HG02870 (cell line): ENCODE data around the gene APP.
"Not testable (repeated sequence)": the region's sequence is repeated elsewhere in the genome, so short reads cannot be mapped to it uniquely, and the experiment has no call there.

Source experiments
- ATAC-seq: cut with Tn5 transposase; IDR thresholded peaks from one replicate; pipeline ENCODE4 v1.9.1; 2021; ENCODE audit warnings: mild to moderate bottlenecking, moderate library complexity; ENCODE audit not compliant: unreplicated experiment

Gene APP

GRCh38 chr21:26036916-26037315 is 133.7 kb downstream of the APP start:
- ATAC-seq: no peak

GRCh38 chr21:26032263-26032662 is 138.3 kb downstream of the APP start:
- ATAC-seq: no peak

- no peak for ATAC-seq
These were observed 142.4 kb downstream of the APP start for GRCh38 chr21:26028183-26028582.

- ATAC-seq: no peak
These were observed 142.9 kb downstream of the APP start for GRCh38 chr21:26027696-26028095.

- no peak for ATAC-seq
These were observed 144.7 kb downstream of the APP start for GRCh38 chr21:26025536-26026512.

GRCh38 chr21:26023406-26023805 is 147.2 kb downstream of the APP start:
- ATAC-seq: not testable (repeated sequence)

- ATAC-seq: not testable (repeated sequence)
These were observed 147.8 kb downstream of the APP start for GRCh38 chr21:26022598-26023337.

- no peak for ATAC-seq
These were observed 150.1 kb downstream of the APP start for GRCh38 chr21:26020510-26020909.

- ATAC-seq: no peak
These were observed 150.5 kb downstream of the APP start for GRCh38 chr21:26020081-26020480.

GRCh38 chr21:26019236-26019635 is 151.3 kb downstream of the APP start:
- ATAC-seq: no peak

GRCh38 chr21:26013970-26014369 is 156.6 kb downstream of the APP start:
- ATAC-seq: no peak

GRCh38 chr21:26012482-26012881 is 158.1 kb downstream of the APP start:
- not testable (repeated sequence) for ATAC-seq

- no peak for ATAC-seq
These were observed 159.2 kb downstream of the APP start for GRCh38 chr21:26011292-26011940.

GRCh38 chr21:26007951-26008498 is 162.5 kb downstream of the APP start:
- no peak for ATAC-seq

GRCh38 chr21:26005464-26005863 is 165.1 kb downstream of the APP start:
- no peak for ATAC-seq

GRCh38 chr21:26003404-26003803 is 167.2 kb downstream of the APP start:
- ATAC-seq: no peak

- ATAC-seq: no peak
These were observed 169.2 kb downstream of the APP start for GRCh38 chr21:26001356-26001755.

- no peak for ATAC-seq
These were observed 170.5 kb downstream of the APP start for GRCh38 chr21:25999921-26000582.

- ATAC-seq: no peak
These were observed 172.6 kb downstream of the APP start for GRCh38 chr21:25997788-25998611.

GRCh38 chr21:25995278-25995677 is 175.3 kb downstream of the APP start:
- ATAC-seq: no peak
